Tibial nerve (tissue), 4 donors: Measurements from ENCODE around the gene TEKT3.

ENCODE experiments used
- CTCF ChIP-seq, 5 experiments: fragments of 200-600 bp in 3 of 5; fragments of 450-650 bp in 2 of 5; sonication (generic) in 3 of 5; IDR thresholded peaks; one replicate each; pipeline ENCODE4 v1.5.1; 2016 to 2019; ENCODE audit warnings: antibody characterized with exemption in 5 of 5, mild to moderate bottlenecking in 3 of 5, moderate library complexity in 2 of 5
- EP300 ChIP-seq, 2 donors: sonication (generic); formaldehyde crosslinking; IDR thresholded peaks; one replicate each; pipeline ENCODE4 v1.6.1; 2017; ENCODE audit warnings: antibody characterized with exemption in 2 of 2, mild to moderate bottlenecking in 1 of 2

- TF ChIP-seq CTCF (IDR thresholded peaks at IDR 0.05): no peak
- TF ChIP-seq EP300 (IDR thresholded peaks at IDR 0.05): no peak
Measured at GRCh38 chr17:15263680-15264079, 77.7 kb downstream of the TEKT3 start.
